NCI-H1694 (cell line): Measurements from ENCODE around the gene TUBG1.
"Not testable (repeated sequence)": the region's sequence is repeated elsewhere in the genome, so short reads cannot be mapped to it uniquely, and the experiment has no call there.

Source experiments
- DNase-seq: peaks from one replicate; lab custom pipeline; 2025; lab: John Stamatoyannopoulos, UW

The TUBG1 gene

GRCh38 chr17:42579794-42580551, 29.5 kb upstream of the TUBG1 start:
- DNase-seq: no peak

DNA sequence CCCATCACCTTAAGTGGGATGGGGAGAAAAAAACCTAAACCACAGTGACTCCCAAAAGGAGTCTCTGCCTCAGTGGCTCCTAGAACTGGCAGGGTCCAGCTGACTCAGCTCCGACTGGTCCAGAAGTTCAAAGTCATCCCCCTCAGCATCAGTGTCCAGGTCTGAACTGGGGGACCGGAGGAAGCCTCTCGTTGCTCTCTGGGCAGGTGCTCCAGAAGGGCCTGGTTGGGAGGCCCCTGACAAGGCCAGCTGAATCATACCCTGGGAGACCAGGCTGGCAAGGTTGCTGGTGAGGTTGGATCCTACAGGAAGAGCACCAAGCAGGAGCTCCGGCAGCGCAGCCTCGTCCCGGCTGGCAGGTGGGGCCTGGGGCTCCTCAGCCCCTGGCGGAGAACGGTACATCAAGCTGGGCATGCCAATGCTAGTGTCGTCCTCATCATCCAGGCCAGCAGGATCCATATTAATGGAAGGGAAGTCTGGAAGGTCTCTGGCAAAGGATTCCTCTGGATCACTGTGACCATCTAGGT, 27.7 kb upstream of the TUBG1 start:
- DNase-seq: no peak

DNA sequence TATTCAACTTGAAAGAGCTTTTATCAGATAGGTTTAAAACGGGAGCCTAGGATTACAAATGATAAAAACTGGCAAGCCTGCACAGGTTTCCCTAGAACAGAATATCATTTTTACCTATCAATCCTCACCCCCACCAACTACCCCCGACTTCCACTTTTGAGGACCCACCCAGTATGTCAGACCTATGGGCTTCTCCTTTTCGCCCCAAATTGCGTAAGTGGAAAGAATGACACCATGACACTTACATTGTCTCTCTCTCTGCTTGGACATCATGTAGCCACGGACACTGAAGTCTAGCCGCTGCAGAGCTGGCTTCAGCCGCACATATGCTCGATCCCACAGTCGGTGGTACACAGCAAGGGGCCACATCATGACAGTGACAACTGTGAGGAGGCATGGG, 24.6 kb upstream of the TUBG1 start:
- DNase-seq: no peak

DNA sequence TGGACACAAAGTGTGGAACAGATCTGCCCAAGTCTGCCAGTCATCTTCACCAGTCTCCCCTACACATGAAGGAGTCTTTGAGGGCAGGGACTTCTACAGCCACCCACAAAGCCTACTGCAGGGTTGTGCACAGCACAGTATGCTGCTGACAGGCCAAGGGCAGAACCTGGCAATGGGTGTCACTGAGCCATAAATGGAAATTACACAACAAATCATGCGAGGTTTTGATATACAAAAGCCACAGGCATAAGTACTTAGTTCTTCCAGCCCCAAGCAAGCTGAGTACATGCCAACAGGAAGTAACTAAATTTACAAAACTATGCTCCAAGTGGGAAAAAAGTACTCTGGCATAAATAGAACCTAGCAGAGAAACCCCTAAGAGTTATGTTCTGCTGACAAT, 24.1 kb upstream of the TUBG1 start:
- DNase-seq: no peak

GRCh38 chr17:42586514-42587230, 22.8 kb upstream of the TUBG1 start:
- DNase-seq: no peak

- DNase-seq: no peak
Measured at GRCh38 chr17:42590886-42591285, 18.6 kb upstream of the TUBG1 start.

GRCh38 chr17:42591411-42591810, 18.1 kb upstream of the TUBG1 start:
- DNase-seq: no peak

DNA sequence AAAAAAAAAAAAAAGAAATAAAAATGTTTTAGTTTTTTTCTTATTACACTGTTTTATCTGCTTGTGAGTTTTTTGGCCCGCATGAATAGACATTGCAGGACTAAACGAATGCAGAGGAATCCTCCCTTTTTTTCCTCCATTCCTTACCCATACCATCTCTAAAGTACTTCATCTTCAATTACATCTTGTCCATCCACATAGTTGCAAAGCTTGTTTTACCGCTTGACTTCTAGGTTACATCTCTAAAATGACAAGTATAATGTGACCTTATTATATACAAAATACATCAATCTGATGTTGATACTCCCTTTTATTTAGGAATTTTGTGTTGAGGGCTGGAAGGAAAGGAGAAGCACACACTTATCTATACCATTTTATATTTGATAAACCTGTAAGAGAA, 13.1 kb upstream of the TUBG1 start:
- DNase-seq: no peak

GRCh38 chr17:42598905-42599304, 10.6 kb upstream of the TUBG1 start:
- no peak for DNase-seq

DNA sequence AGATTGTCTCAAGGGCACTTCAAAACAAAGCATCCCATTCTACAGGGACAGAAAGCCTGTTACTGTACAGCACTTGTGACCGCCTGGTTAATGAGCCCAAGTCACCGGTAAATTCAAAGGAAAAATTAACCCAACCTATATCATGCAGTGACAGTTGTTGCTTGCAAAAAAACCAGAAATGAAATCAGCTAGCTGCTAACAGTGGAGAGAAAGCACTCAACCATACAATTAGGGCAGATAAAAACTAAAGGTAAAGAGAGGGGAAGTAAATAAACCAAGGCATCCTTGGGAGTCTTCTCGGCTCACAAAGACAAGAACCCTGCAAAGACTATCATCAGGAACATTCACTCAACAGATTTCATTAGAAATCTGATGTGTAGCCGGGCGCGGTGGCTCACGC, 6.2 kb upstream of the TUBG1 start:
- DNase-seq: no peak

- DNase-seq: no peak
Measured at GRCh38 chr17:42607769-42608168, 1.7 kb upstream of the TUBG1 start.

GRCh38 chr17:42608305-42609181, 940 bp upstream of the TUBG1 start:
- DNase-seq: no peak

DNA sequence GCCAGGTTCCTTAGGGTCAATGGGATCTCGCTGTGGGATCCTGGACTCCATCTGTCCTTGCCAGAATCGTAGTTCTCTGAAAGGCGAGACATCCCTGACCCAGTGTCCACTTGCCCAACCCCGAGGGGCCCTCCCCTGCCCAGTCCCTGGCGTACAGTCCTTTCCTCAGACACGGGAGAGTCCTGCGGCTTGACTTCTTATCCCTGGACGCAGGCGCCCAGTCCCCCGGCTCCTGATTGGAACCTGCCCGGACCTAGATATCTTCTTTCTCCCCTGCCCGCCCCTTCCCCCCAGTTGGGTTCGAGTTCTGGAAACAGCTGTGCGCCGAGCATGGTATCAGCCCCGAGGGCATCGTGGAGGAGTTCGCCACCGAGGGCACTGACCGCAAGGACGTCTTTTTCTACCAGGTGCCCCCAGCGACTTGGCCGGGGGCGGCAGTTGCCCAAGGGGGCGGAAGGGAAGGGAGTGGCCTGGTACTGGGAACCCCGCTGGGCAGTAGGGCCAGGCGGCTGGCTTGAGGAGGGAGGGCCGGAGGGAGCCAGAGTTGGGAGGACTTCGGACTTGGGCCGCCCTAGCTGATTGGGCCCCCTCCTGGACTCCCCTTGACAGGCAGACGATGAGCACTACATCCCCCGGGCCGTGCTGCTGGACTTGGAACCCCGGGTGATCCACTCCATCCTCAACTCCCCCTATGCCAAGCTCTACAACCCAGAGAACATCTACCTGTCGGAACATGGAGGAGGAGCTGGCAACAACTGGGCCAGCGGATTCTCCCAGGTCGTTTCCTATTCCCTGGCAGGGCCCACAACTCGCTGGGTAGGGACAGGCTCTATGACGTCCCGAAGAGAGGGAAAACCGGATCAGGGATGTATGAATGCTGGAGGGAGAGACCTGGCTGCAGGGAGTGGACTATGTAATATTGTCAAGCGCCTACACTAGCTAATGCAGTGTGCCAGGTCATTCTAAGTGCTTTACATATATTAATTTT, 625 bp downstream of the TUBG1 start:
- DNase-seq: not testable (repeated sequence)

DNA sequence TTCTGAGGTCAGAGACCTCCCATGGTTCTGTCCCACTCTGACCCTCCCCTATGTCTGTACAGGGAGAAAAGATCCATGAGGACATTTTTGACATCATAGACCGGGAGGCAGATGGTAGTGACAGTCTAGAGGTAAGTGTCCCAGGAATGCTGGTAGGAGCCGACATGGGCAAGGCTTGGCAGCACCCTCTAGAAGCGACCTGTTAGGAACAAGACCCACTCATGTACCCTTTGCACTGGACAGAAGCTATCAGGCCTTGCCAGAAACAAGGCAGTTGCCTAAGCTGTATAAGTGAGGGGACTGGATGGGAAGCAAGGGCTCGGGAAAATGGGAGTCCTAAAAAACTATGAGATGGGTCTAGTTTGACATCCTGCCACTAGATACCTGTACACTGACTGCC, 2.5 kb downstream of the TUBG1 start:
- DNase-seq: no peak

GRCh38 chr17:42613699-42614295, 4.3 kb downstream of the TUBG1 start:
- no peak for DNase-seq

GRCh38 chr17:42617956-42618431, 8.5 kb downstream of the TUBG1 start:
- no peak for DNase-seq

DNA sequence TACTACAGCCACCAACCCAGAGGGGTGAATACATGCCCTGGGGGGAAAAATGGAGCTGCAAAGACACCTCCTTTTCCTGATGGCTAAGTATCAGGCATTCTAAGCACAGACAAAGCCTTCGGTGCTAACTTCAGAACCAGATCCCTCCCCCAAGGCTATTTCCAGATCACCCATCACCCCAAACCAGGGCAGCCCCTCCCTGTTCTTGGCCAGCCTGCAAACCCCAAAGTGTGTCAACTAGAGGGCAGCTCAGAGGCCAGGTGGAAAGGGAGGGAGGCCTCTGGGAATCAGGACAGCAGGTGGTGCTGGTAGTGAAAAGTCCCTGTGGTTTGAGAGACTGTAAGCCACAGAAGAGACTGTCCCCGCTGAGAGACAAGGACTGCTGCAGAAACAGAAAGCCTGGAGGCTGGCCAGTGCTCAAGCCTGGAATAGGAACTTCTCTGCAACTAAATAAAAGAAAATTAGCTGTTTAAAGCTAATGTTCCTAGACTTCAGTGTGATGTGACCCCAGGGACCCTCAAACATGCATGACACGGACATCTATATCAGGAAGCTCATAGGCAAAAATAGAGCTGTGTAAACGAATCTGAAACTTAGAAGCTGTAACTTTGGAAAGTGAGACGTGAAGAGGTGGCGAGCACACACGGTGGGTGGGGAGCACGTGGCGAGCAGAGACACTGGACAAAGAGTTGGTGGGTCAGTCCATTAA, 9.1 kb downstream of the TUBG1 start:
- DNase-seq: no peak

GRCh38 chr17:42621987-42622386, 12.5 kb downstream of the TUBG1 start:
- not testable (repeated sequence) for DNase-seq

GRCh38 chr17:42623271-42623670, 13.8 kb downstream of the TUBG1 start:
- no peak for DNase-seq
